ENCODE data around the gene AADAC. TPM values are rescaled to one million over a fixed set of nuclear protein-coding genes. Genes with fewer than 3 reads are reported as not detected.

Gene AADAC
- total RNA-seq, 1 experiment from 2014 or later = not detected

Other genes starting within 250 kb of the AADAC start
- gene AADACL2, start 80.2 kb upstream of the AADAC start, total RNA-seq (2014; rRNA removed; shearing (Covaris generic)) = not detected in 2 replicates
- gene SUCNR1, start 59.5 kb downstream of the AADAC start, total RNA-seq (2014; rRNA removed; shearing (Covaris generic)) = 0.41 and 0.61 TPM in 2 replicates

Measured in SJCRH30 (cell line).